A549 (cell line): ENCODE data around the gene TEKT5.

Experiments used
- EP300 ChIP-seq, 2 experiments: fragments of >200 bp; sonication (Bioruptor Twin); formaldehyde crosslinking; IDR thresholded peaks; 2 replicates in 1 of 2; 3 replicates in 1 of 2; pipeline ENCODE4 v1.6.1; 2016 to 2017
- ESRRA ChIP-seq: fragments of 150-350 bp; IDR thresholded peaks from 2 replicates; pipeline ENCODE4 v1.6.1; 2014; ENCODE audit warnings: mild to moderate bottlenecking, low read length, borderline replicate concordance
- HEYL ChIP-seq: fragments of 250-450 bp; sonication (Bioruptor Pico); IDR thresholded peaks from 2 replicates; pipeline ENCODE4 v1.8.0; 2021; ENCODE audit warnings: mild to moderate bottlenecking, moderate library complexity
- HOXB5 ChIP-seq: fragments of 250-450 bp; sonication (Bioruptor Pico); IDR thresholded peaks from 2 replicates; pipeline ENCODE4 v1.5.0; 2020; ENCODE audit warnings: mild to moderate bottlenecking, moderate library complexity
- JUN ChIP-seq, 2 experiments: fragments of >200 bp; sonication (Bioruptor Twin); formaldehyde crosslinking; IDR thresholded peaks; 2 replicates in 1 of 2; 3 replicates in 1 of 2; pipeline ENCODE4 v1.6.1; 2016 to 2017
- JUNB ChIP-seq: fragments of >200 bp; sonication (Bioruptor Twin); formaldehyde crosslinking; IDR thresholded peaks from 2 replicates; pipeline ENCODE4 v1.6.1; 2016
- KDM1A ChIP-seq: fragments of 200-600 bp; sonication (generic); IDR thresholded peaks from 2 replicates; pipeline ENCODE4 v1.6.1; 2016; ENCODE audit warnings: low read depth, mild to moderate bottlenecking
- MYC ChIP-seq: IDR thresholded peaks from 2 replicates; pipeline ENCODE4 v1.6.1; 2012; ENCODE audit warnings: mild to moderate bottlenecking, inconsistent platforms, low read length, improper control_type of control experiment, borderline replicate concordance
- POLR2A ChIP-seq: IDR thresholded peaks from 2 replicates; pipeline ENCODE4 v1.6.1; 2012; ENCODE audit warnings: mild to moderate bottlenecking, low read length
- RCOR1 ChIP-seq: fragments of 150-350 bp; IDR thresholded peaks from 2 replicates; pipeline ENCODE4 v1.6.1; 2014; ENCODE audit warnings: antibody characterized with exemption, low read length, low read depth
- RNF2 ChIP-seq: fragments of 200-600 bp; sonication (generic); IDR thresholded peaks from 2 replicates; pipeline ENCODE4 v1.6.1; 2016; ENCODE audit warnings: low read depth, mild to moderate bottlenecking, antibody characterized with exemption, moderate library complexity, borderline replicate concordance
- SREBF2 ChIP-seq: fragments of 450-650 bp; IDR thresholded peaks from 2 replicates; pipeline ENCODE4 v1.6.1; 2014; ENCODE audit warnings: mild to moderate bottlenecking, moderate library complexity
- TF ChIP-seq, protein P1 (sequence below): fragments of >200 bp; sonication (Bioruptor Twin); formaldehyde crosslinking; IDR thresholded peaks from 3 replicates; pipeline ENCODE4 v1.5.1; 2016
- TF ChIP-seq, protein P2 (sequence below): fragments of 250-450 bp; sonication (Bioruptor Pico); IDR thresholded peaks from 2 replicates; pipeline ENCODE4 v1.5.0; 2021; ENCODE audit warnings: mild to moderate bottlenecking, moderate library complexity, borderline replicate concordance

DNA sequence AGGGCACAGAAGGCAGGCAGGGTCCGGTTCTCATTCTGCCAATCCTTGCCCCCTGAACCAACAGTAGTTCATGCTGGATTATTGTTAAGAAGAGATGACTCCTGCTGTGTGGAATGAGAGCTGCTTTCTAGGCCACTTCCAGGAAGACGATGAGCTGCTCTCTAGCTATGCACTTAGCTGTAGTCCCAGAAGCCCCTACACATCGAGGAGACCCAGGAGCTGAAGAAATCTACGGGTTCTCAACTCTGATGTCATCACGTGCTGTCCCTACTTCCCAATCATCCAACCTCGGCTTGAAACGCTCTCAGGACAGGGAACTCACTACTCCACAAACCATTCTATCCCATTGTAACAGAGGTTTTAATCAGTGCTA lies 85.3 kb downstream of the TEKT5 start:
- TF ChIP-seq RCOR1: no peak
- TF ChIP-seq HEYL (CRISPR knock-in tag): no peak
- TF ChIP-seq KDM1A: no peak
- TF ChIP-seq JUN (IDR thresholded peaks at IDR 0.05): no peak
- TF ChIP-seq, protein P1, sequence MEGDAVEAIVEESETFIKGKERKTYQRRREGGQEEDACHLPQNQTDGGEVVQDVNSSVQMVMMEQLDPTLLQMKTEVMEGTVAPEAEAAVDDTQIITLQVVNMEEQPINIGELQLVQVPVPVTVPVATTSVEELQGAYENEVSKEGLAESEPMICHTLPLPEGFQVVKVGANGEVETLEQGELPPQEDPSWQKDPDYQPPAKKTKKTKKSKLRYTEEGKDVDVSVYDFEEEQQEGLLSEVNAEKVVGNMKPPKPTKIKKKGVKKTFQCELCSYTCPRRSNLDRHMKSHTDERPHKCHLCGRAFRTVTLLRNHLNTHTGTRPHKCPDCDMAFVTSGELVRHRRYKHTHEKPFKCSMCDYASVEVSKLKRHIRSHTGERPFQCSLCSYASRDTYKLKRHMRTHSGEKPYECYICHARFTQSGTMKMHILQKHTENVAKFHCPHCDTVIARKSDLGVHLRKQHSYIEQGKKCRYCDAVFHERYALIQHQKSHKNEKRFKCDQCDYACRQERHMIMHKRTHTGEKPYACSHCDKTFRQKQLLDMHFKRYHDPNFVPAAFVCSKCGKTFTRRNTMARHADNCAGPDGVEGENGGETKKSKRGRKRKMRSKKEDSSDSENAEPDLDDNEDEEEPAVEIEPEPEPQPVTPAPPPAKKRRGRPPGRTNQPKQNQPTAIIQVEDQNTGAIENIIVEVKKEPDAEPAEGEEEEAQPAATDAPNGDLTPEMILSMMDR: no peak
- TF ChIP-seq POLR2A: no peak
- TF ChIP-seq SREBF2: no peak
- no peak for TF ChIP-seq JUNB
- no peak for TF ChIP-seq ESRRA
- TF ChIP-seq, protein P2, sequence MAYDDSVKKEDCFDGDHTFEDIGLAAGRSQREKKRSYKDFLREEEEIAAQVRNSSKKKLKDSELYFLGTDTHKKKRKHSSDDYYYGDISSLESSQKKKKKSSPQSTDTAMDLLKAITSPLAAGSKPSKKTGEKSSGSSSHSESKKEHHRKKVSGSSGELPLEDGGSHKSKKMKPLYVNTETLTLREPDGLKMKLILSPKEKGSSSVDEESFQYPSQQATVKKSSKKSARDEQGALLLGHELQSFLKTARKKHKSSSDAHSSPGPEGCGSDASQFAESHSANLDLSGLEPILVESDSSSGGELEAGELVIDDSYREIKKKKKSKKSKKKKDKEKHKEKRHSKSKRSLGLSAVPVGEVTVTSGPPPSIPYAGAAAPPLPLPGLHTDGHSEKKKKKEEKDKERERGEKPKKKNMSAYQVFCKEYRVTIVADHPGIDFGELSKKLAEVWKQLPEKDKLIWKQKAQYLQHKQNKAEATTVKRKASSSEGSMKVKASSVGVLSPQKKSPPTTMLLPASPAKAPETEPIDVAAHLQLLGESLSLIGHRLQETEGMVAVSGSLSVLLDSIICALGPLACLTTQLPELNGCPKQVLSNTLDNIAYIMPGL (CRISPR knock-in tag): no peak
- no peak for TF ChIP-seq RNF2
- no peak for TF ChIP-seq MYC
- no peak for TF ChIP-seq EP300 (IDR thresholded peaks at IDR 0.05)
- TF ChIP-seq HOXB5 (CRISPR knock-in tag): no peak
